Cardiac muscle cell (in vitro differentiated cells and primary cell): ENCODE results near the gene PVR. TPM values are rescaled to one million over a fixed set of nuclear protein-coding genes. Genes with fewer than 3 reads are reported as not detected.
A peak's percentile ranks its signal among the peaks of the same experiment; 100 is the strongest.

Source experiments
- DNase-seq, 2 donors: peaks; one replicate each; pipeline versions ENCODE4 v3.0.0 to v3.0.0-alpha.2; 2010 to 2017; ENCODE audit warnings: low read depth in 1 of 2, low spot score in 1 of 2
- H3K27ac ChIP-seq: fragments of 200-600 bp; sonication (generic); 2 replicates; pipeline ENCODE4 v1.5.1; 2016
- H3K27me3 ChIP-seq: fragments of 200-600 bp; sonication (generic); 2 replicates; pipeline ENCODE4 v1.6.0; 2016; ENCODE audit warnings: control low read depth
- H3K36me3 ChIP-seq: fragments of 200-600 bp; sonication (generic); 2 replicates; pipeline ENCODE4 v1.5.1; 2016; ENCODE audit warnings: control low read depth
- H3K4me1 ChIP-seq: fragments of 200-600 bp; sonication (generic); 2 replicates; pipeline ENCODE4 v1.8.1; 2017; ENCODE audit warnings: low read depth, mild to moderate bottlenecking, mixed run types
- H3K4me3 ChIP-seq: fragments of 200-600 bp; sonication (generic); 2 replicates; pipeline ENCODE4 v1.5.1; 2016; ENCODE audit warnings: mild to moderate bottlenecking
- H3K9me3 ChIP-seq: fragments of 200-600 bp; sonication (generic); 2 replicates; pipeline ENCODE4 v1.5.1; 2017; ENCODE audit warnings: low read depth, mild to moderate bottlenecking, control low read depth
- CTCF ChIP-seq: IDR thresholded peaks from 2 replicates; pipeline ENCODE4 v1.5.1; 2012; ENCODE audit warnings: low read depth, mild to moderate bottlenecking, low read length
- polyA plus RNA-seq: library from polyadenylated mRNA; unstranded; fragments of >200 nt; fragmentation: Nextera tagmentation; extraction: Ambion mirVana; gene quantifications from 2 replicates; pipeline ENCODE4 v1.2.1, GENCODE V29; 2016
- total RNA-seq: library from RNA; depleted of rRNA; stranded (reverse); fragments of >200 nt; gene quantifications from 2 replicates; pipeline ENCODE4 v1.2.3, GENCODE V29; 2016

Gene PVR
- total and polyA plus RNA-seq, 2 experiments from 2014 or later, result 19.6 to 20.8 TPM

GRCh38 chr19:44692379-44692721 is 48.6 kb downstream of the PVR start:
- Histone ChIP-seq H3K4me1 (peaks cover 11% of the 10 kb centered on the region), H3K9me3 (no peaks in the 10 kb centered on the region), H3K4me3 (no peak overlapping the region), H3K27ac (no peak overlapping the region), H3K27me3 (no peaks in the 10 kb centered on the region), H3K36me3 (no peaks in the 10 kb centered on the region)
- DNase-seq, result no peak
- no peak for TF ChIP-seq CTCF

DNA sequence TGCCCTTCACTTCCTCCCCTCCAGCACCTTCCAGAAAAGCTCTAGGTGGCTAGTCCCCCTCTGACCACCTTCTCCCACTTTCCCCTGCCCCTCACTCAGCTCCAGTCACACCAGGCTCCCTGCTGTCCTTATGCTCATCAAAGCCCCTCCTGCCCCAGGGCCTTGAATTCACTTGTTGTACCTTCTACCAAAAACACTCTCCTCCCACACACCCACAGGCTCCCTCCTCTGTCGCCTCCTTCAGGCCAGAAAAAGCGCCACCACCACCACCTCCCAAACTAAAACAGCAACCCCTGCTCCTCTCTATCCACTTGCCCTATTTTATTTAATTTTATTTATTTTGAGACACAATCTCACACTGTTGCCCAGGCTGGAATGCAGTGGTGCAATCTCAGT is 50.5 kb downstream of the PVR start:
- H3K4me1 ChIP-seq, result peaks cover 14% of the 10 kb centered on the region
- no peak for DNase-seq
- no peak overlapping the region for H3K4me3 ChIP-seq
- peak; percentile 44 for TF ChIP-seq CTCF
- no peaks in the 10 kb centered on the region for H3K9me3 ChIP-seq
- H3K36me3 ChIP-seq, result no peaks in the 10 kb centered on the region
- H3K27ac ChIP-seq, result no peak overlapping the region
- H3K27me3 ChIP-seq, result no peaks in the 10 kb centered on the region

GRCh38 chr19:44696939-44697669 is 53.4 kb downstream of the PVR start:
- H3K36me3 ChIP-seq, result no peaks in the 10 kb centered on the region
- no peak for DNase-seq
- no peaks in the 10 kb centered on the region for H3K27me3 ChIP-seq
- H3K4me3 ChIP-seq, result no peak overlapping the region
- peaks cover 12% of the 10 kb centered on the region for H3K4me1 ChIP-seq
- no peak for TF ChIP-seq CTCF
- no peaks in the 10 kb centered on the region for H3K9me3 ChIP-seq
- no peak overlapping the region for H3K27ac ChIP-seq

DNA sequence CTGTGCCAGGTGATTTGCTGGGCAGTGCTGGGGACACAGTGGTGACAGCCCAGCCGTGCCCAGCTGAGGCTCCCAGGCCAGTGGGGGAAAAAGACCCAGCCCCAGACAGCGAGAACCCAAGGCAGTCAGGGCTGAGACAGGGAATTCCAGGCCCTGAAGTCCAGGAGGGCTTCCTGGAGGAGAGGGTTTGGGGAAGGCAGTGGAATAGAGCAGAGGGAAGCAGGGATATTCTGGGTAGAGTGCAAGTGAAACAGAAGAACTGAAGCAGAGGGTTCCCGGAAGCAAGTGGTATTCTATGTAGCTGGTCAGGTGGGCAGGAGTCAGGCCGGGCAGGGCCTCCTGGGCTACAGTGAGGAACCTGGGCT is 53.9 kb downstream of the PVR start:
- H3K4me1 ChIP-seq, result peaks cover 7% of the 10 kb centered on the region
- H3K36me3 ChIP-seq, result no peaks in the 10 kb centered on the region
- no peaks in the 10 kb centered on the region for H3K9me3 ChIP-seq
- no peak for TF ChIP-seq CTCF
- no peak for DNase-seq
- no peak overlapping the region for H3K27ac ChIP-seq
- H3K4me3 ChIP-seq, result no peak overlapping the region
- no peaks in the 10 kb centered on the region for H3K27me3 ChIP-seq

DNA sequence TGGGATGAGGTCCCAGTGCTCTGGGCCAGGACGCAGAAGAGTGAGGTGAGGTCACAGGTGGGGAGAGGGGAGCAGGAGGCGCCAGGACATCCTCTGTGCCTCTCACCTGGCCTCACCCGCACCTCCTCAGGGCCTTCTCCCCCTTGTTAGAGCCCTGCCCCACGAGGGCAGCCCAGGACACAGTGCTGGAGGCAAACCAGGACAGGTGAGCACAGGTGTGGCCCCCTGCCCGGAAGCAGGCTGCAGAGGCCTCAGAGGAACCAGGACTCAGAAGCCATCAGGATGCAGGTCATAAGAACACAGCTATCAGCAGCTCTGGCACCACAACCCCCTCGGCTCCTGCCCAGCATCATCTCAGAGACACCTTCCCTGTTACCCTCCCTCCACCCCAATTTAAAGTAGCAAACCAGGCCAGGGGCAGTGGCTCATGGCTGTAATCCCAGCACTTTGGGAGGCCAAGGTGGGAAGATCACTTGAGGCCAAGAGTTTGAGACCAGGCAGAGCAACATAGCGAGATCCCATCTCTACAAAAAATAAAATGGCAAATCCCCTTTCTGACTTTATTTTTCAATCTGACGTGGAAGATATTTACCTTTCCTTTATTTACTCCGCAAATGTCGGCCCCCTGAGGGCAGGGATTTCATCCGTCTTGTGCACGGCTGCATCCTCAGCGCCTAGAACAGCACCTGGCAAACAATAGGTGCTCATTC is 54.9 kb downstream of the PVR start, which contains the start of gene CEACAM16:
Gene CEACAM16, plus strand, starts transcription at position 660 of the 710 bp plus-strand sequence. CDS start 2,306 bp downstream, outside the sequence.
- Histone ChIP-seq H3K27ac (no peak within 1 kb of the TSS), H3K9me3 (no peaks in the 10 kb centered on the region), H3K4me3 (no peak within 1 kb of the TSS), H3K27me3 (no peaks in the 10 kb centered on the region), H3K4me1 (peaks cover 6% of the 10 kb centered on the region), H3K36me3 (no peaks in the 10 kb centered on the region)
- TF ChIP-seq CTCF, result no peak
- no peak for DNase-seq
